Liver (tissue), 9 donors: ENCODE results near the gene DIRAS2. TPM values are rescaled to one million over a fixed set of nuclear protein-coding genes. Genes with fewer than 3 reads are reported as not detected.

Experiments
- DNase-seq: peaks from one replicate; pipeline ENCODE4 v3.0.0-alpha.2; 2017; ENCODE audit warnings: low spot score
- H3K27ac ChIP-seq, 2 donors: one replicate each; pipeline ENCODE4 v1.7.0; 2013; ENCODE audit warnings: inconsistent platforms in 2 of 2, low read length in 2 of 2, control low read depth in 1 of 2, low read depth in 1 of 2, mild to moderate bottlenecking in 1 of 2
- H3K27me3 ChIP-seq, 4 donors: one replicate each; pipeline versions ENCODE4 v1.6.1 to v1.7.0; 2013; ENCODE audit warnings: low read length in 3 of 4, inconsistent platforms in 1 of 4, mild to moderate bottlenecking in 1 of 4, moderate library complexity in 1 of 4; ENCODE audit not compliant: control insufficient read depth in 4 of 4, insufficient read depth in 4 of 4
- H3K36me3 ChIP-seq, 4 donors: one replicate each; pipeline versions ENCODE4 v1.6.1 to v1.7.0; 2013; ENCODE audit warnings: low read length in 3 of 4, mild to moderate bottlenecking in 3 of 4, low read depth in 1 of 4, moderate library complexity in 1 of 4; ENCODE audit not compliant: control insufficient read depth in 4 of 4, insufficient read depth in 3 of 4
- H3K4me1 ChIP-seq, 4 donors: one replicate each; pipeline versions ENCODE4 v1.6.1 to v1.7.0; 2013; ENCODE audit warnings: low read length in 3 of 4, mild to moderate bottlenecking in 3 of 4, moderate library complexity in 1 of 4; ENCODE audit not compliant: control insufficient read depth in 4 of 4, insufficient read depth in 4 of 4
- H3K4me3 ChIP-seq, 3 donors: one replicate each; pipeline versions ENCODE4 v1.6.1 to v1.7.0; 2013; ENCODE audit warnings: low read length in 3 of 3, control low read depth in 1 of 3, low read depth in 1 of 3, mild to moderate bottlenecking in 1 of 3
- H3K9ac ChIP-seq, 2 donors: one replicate each; pipeline ENCODE4 v1.7.0; 2013; ENCODE audit warnings: low read length in 2 of 2, mild to moderate bottlenecking in 2 of 2, moderate library complexity in 2 of 2, control low read depth in 1 of 2, low read depth in 1 of 2
- H3K9me3 ChIP-seq, 4 donors: one replicate each; pipeline versions ENCODE4 v1.6.1 to v1.7.0; 2013; ENCODE audit warnings: low read length in 3 of 4; ENCODE audit not compliant: control insufficient read depth in 4 of 4
- EGR1 ChIP-seq, 2 donors: IDR thresholded peaks; 2 replicates each; pipeline ENCODE4 v1.6.1; 2016 to 2018; ENCODE audit warnings: antibody characterized with exemption in 2 of 2, low read depth in 2 of 2
- FOXA2 ChIP-seq: IDR thresholded peaks from 2 replicates; pipeline ENCODE4 v1.6.1; 2016; ENCODE audit warnings: antibody characterized with exemption
- HNF4A ChIP-seq, 2 donors: conservative IDR thresholded peaks; 2 replicates each; pipeline ENCODE4 v1.6.1; 2016; ENCODE audit warnings: antibody characterized with exemption in 2 of 2, mild to moderate bottlenecking in 2 of 2
- HNF4G ChIP-seq: IDR thresholded peaks from 2 replicates; pipeline ENCODE4 v1.6.1; 2016; ENCODE audit warnings: antibody characterized with exemption
- JUND ChIP-seq, 2 donors: IDR thresholded peaks; 2 replicates each; pipeline ENCODE4 v1.6.1; 2016; ENCODE audit warnings: antibody characterized with exemption in 2 of 2
- RAD21 ChIP-seq, 2 donors: IDR thresholded peaks; 2 replicates each; pipeline ENCODE4 v1.6.1; 2016; ENCODE audit warnings: antibody characterized with exemption in 2 of 2, mild to moderate bottlenecking in 2 of 2
- RXRA ChIP-seq, 2 donors: IDR thresholded peaks; 2 replicates each; pipeline ENCODE4 v1.6.1; 2017 to 2018; ENCODE audit warnings: antibody characterized with exemption in 2 of 2, mild to moderate bottlenecking in 1 of 2
- TAF1 ChIP-seq: conservative IDR thresholded peaks from 2 replicates; pipeline ENCODE4 v1.6.1; 2016; ENCODE audit warnings: antibody characterized with exemption, mild to moderate bottlenecking
- YY1 ChIP-seq: IDR thresholded peaks from 2 replicates; pipeline ENCODE4 v1.6.1; 2016; ENCODE audit warnings: antibody characterized with exemption, mild to moderate bottlenecking
- WGBS: extraction: QIAGEN DNeasy Blood & Tissue Kit; methylation state at CpG from one replicate; pipeline ENCODE4 v1.1.7; 2013; 5-methylcytosine and 5-hydroxymethylcytosine counted together
- polyA plus RNA-seq, 2 donors: library from polyadenylated mRNA; stranded (reverse) in 1 of 2; unstranded in 1 of 2; fragments of 200-250 nt in 1 of 2; fragments of >200 nt in 1 of 2; fragmentation: Nextera tagmentation in 1 of 2; extraction: Ambion mirVana in 1 of 2; gene quantifications; one replicate each; pipeline versions ENCODE4 v1.2.1 to v1.2.3, GENCODE V29; 2013 to 2015
- total RNA-seq, 2 donors: library from RNA; depleted of rRNA; stranded (reverse); fragments of >200 nt; gene quantifications; one replicate each; pipeline ENCODE4 v1.2.3, GENCODE V29; 2014
- TF ChIP-seq, protein P1 (sequence below): IDR thresholded peaks from 2 replicates; pipeline ENCODE4 v1.6.1; 2016; ENCODE audit warnings: antibody characterized with exemption
- TF ChIP-seq, protein P2 (sequence below): fragments of 150-350 bp; IDR thresholded peaks from 2 replicates; pipeline ENCODE4 v1.5.1; 2017; ENCODE audit warnings: improper control_type of control experiment, low read depth, low read length; ENCODE audit not compliant: missing input control
- TF ChIP-seq, protein P3 (sequence below): IDR thresholded peaks from 2 replicates; pipeline ENCODE4 v1.6.1; 2016; ENCODE audit warnings: antibody characterized with exemption, mild to moderate bottlenecking
- donor health status: healthy.
- donor health status: healthy.
- donor health status: healthy.
- donor health status: healthy.
- donor health status: healthy.

Gene DIRAS2, protein sequence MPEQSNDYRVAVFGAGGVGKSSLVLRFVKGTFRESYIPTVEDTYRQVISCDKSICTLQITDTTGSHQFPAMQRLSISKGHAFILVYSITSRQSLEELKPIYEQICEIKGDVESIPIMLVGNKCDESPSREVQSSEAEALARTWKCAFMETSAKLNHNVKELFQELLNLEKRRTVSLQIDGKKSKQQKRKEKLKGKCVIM
- total RNA-seq (under 1 TPM in 1 of 2 donors, not detected in 1; 0.25 TPM), polyA plus RNA-seq (under 1 TPM; 0.14 to 0.53 TPM)

DNA sequence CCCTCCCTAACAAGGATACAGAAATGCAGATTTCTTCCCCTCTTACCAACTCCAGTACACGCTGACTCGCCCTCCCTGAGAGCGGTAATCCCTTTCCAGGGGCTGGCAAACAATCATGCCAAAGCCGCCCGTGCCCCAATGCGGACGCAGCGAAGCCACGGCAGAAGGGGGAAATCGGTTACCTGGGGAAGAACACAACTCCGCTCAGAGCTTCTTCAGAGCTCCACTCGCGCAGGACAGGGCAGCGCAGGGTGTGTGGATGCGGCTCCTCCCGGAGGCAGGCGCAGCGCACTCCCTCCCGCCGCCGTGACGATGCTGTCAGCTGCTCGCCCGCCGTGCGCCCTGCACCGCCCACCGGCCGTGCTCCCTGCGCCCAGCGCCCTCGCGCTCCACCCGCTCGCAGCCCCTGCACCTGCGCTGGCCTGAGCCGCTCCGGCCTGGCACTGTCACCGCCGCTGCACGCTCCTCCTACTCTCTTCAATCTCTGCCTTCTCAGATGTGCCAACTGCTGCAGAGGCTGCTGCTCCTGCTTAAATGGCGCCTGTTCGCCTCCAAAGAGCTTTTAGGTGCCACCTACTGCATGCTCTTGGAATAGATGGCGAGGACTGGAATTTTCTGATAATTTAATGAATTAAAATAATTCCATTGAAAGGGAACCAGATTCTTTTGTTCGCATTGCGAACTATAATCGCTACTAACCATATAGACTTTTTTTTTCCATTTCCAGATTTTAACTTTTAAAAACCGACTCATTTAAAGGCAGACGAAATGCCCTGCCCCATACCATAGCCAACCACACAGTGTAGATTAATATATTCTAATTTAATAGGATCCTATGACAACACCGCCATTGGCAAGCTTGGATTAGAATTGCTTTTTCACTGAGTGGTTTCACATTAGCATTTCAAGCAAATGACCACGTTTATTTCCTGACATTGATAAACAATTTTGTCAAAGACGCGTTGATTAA is at the start of gene DIRAS2:
Gene DIRAS2 (minus strand): TSS at position 255 of the 970 bp plus-strand sequence. CDS start 28,997 bp downstream, outside the sequence.
- Histone ChIP-seq H3K9me3 (no peaks in the 10 kb centered on the region), H3K27ac (no peak within 1 kb of the TSS), H3K9ac (no peak within 1 kb of the TSS), H3K4me3 (peak within 1 kb of the TSS; percentile 43 to 71 (median 59)), H3K27me3 (peaks cover 0 to 12% (median 5%) of the 10 kb centered on the region in 4 donors), H3K36me3 (no peaks in the 10 kb centered on the region), H3K4me1 (peaks cover 0 to 13% (median 7%) of the 10 kb centered on the region in 4 donors)
- DNase-seq, result no peak
- TF ChIP-seq, protein P1, sequence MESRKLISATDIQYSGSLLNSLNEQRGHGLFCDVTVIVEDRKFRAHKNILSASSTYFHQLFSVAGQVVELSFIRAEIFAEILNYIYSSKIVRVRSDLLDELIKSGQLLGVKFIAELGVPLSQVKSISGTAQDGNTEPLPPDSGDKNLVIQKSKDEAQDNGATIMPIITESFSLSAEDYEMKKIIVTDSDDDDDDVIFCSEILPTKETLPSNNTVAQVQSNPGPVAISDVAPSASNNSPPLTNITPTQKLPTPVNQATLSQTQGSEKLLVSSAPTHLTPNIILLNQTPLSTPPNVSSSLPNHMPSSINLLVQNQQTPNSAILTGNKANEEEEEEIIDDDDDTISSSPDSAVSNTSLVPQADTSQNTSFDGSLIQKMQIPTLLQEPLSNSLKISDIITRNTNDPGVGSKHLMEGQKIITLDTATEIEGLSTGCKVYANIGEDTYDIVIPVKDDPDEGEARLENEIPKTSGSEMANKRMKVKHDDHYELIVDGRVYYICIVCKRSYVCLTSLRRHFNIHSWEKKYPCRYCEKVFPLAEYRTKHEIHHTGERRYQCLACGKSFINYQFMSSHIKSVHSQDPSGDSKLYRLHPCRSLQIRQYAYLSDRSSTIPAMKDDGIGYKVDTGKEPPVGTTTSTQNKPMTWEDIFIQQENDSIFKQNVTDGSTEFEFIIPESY, result no peak
- TF ChIP-seq FOXA2 (no peak), YY1 (peak; percentile 91), RAD21 (IDR thresholded peaks at IDR 0.05) (peak; percentile 85 to 91), HNF4A (conservative IDR thresholded peaks at IDR 0.05) (peak in 1 of 2 donors; percentile 18), RXRA (IDR thresholded peaks at IDR 0.05) (peak in 1 of 2 donors; percentile 27)
- TF ChIP-seq, protein P2, sequence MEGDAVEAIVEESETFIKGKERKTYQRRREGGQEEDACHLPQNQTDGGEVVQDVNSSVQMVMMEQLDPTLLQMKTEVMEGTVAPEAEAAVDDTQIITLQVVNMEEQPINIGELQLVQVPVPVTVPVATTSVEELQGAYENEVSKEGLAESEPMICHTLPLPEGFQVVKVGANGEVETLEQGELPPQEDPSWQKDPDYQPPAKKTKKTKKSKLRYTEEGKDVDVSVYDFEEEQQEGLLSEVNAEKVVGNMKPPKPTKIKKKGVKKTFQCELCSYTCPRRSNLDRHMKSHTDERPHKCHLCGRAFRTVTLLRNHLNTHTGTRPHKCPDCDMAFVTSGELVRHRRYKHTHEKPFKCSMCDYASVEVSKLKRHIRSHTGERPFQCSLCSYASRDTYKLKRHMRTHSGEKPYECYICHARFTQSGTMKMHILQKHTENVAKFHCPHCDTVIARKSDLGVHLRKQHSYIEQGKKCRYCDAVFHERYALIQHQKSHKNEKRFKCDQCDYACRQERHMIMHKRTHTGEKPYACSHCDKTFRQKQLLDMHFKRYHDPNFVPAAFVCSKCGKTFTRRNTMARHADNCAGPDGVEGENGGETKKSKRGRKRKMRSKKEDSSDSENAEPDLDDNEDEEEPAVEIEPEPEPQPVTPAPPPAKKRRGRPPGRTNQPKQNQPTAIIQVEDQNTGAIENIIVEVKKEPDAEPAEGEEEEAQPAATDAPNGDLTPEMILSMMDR, result peak; percentile 74
- 7% methylated on average over 53 of the region's 53 CpGs for WGBS

DNA sequence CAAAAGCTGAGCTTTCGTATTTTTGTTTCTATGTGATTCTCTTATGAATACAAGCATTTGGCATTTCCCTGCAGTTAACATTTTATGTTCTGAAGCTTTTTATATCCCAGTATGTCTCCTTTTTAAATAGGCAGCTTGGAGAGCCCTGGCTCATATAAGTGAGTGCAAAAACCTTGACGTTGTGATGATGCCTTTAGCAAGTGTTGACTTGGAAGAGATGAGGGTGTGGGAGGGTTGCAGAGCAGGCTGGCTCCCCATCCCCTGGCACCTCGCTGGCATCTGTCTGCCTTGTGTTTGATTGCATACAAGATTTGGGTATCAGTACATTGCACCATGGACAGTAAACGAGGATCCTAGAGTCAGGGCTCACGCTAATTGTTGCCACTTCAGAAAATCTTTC is 42.1 kb upstream of the DIRAS2 start:
- H3K9me3 ChIP-seq, result no peaks in the 10 kb centered on the region
- peaks cover 0 to 5% (median 0%) of the 10 kb centered on the region in 4 donors for H3K27me3 ChIP-seq
- no peak for DNase-seq
- H3K4me1 ChIP-seq, result no peaks in the 10 kb centered on the region
- TF ChIP-seq HNF4A (conservative IDR thresholded peaks at IDR 0.05) (no peak), EGR1 (IDR thresholded peaks at IDR 0.05; ENCODE audit: low read depth in 2 of 2) (no peak), HNF4G (no peak), TAF1 (no peak), JUND (IDR thresholded peaks at IDR 0.05) (no peak)
- TF ChIP-seq, protein P2, result no peak
- TF ChIP-seq, protein P3, sequence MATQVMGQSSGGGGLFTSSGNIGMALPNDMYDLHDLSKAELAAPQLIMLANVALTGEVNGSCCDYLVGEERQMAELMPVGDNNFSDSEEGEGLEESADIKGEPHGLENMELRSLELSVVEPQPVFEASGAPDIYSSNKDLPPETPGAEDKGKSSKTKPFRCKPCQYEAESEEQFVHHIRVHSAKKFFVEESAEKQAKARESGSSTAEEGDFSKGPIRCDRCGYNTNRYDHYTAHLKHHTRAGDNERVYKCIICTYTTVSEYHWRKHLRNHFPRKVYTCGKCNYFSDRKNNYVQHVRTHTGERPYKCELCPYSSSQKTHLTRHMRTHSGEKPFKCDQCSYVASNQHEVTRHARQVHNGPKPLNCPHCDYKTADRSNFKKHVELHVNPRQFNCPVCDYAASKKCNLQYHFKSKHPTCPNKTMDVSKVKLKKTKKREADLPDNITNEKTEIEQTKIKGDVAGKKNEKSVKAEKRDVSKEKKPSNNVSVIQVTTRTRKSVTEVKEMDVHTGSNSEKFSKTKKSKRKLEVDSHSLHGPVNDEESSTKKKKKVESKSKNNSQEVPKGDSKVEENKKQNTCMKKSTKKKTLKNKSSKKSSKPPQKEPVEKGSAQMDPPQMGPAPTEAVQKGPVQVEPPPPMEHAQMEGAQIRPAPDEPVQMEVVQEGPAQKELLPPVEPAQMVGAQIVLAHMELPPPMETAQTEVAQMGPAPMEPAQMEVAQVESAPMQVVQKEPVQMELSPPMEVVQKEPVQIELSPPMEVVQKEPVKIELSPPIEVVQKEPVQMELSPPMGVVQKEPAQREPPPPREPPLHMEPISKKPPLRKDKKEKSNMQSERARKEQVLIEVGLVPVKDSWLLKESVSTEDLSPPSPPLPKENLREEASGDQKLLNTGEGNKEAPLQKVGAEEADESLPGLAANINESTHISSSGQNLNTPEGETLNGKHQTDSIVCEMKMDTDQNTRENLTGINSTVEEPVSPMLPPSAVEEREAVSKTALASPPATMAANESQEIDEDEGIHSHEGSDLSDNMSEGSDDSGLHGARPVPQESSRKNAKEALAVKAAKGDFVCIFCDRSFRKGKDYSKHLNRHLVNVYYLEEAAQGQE, result no peak
- H3K4me3 ChIP-seq, result no peak overlapping the region
- no peaks in the 10 kb centered on the region for H3K36me3 ChIP-seq
- no peak overlapping the region for H3K9ac ChIP-seq
- H3K27ac ChIP-seq, result no peak overlapping the region
- 77% methylated on average over 5 of the region's 5 CpGs for WGBS
